ENCODE measurements around the gene SAMD4B. TPM values are rescaled to one million over a fixed set of nuclear protein-coding genes. Genes with fewer than 3 reads are reported as not detected.
"Not testable (repeated sequence)": the region's sequence is repeated elsewhere in the genome, so short reads cannot be mapped to it uniquely, and the experiment has no call there.

The SAMD4B gene
- total RNA-seq, 3 donors from 2014 or later (not counting 1 experiment from before 2014, with no cell fraction given): 67.8 to 80.8 (median 78.9) TPM

- no peaks in the 10 kb centered on the region for H3K9me3 Mint-ChIP-seq
- no peak for TF ChIP-seq CTCF (IDR thresholded peaks at IDR 0.05)
- no peak for DNase-seq
- intact Hi-C loops (cut with micrococcal nuclease): no loop called here
- no peak overlapping the region for H3K4me3 ChIP-seq (ENCODE audit: low read length)
- H3K9me3 ChIP-seq (ENCODE audit: control insufficient read depth, insufficient read depth, low read length): no peaks in the 10 kb centered on the region
- H3K27me3 ChIP-seq (ENCODE audit: control insufficient read depth, insufficient read depth, low read length): no peaks in the 10 kb centered on the region
- no peak overlapping the region for H3K27ac ChIP-seq (ENCODE audit: low read length)
- 96% methylated on average over 18 of the region's 18 CpGs for WGBS (ENCODE audit: insufficient coverage)
- H3K27me3 Mint-ChIP-seq (ENCODE audit: low read depth in 2 of 2): no peaks in the 10 kb centered on the region
- H3K36me3 ChIP-seq (ENCODE audit: control insufficient read depth, insufficient read depth, low read length): peaks cover 35% of the 10 kb centered on the region
- H3K27ac Mint-ChIP-seq: no peak overlapping the region
- no peak for ATAC-seq
- peaks cover 7% of the 10 kb centered on the region for H3K4me1 ChIP-seq (ENCODE audit: control insufficient read depth, insufficient read depth, low read length)
- H3K4me3 Mint-ChIP-seq: no peak overlapping the region
- peaks cover 22% of the 10 kb centered on the region for H3K36me3 Mint-ChIP-seq
- peaks cover 31 to 41% of the 10 kb centered on the region in 2 donors for H3K4me1 Mint-ChIP-seq
Measured at GRCh38 chr19:39308531-39309304, 33.5 kb upstream of the SAMD4B start.

- ATAC-seq; H3K9me3 Mint-ChIP-seq; intact Hi-C loops (cut with micrococcal nuclease); H3K27ac ChIP-seq (ENCODE audit: low read length); H3K4me3 ChIP-seq (ENCODE audit: low read length); H3K4me3 Mint-ChIP-seq; H3K27me3 ChIP-seq (ENCODE audit: control insufficient read depth, insufficient read depth, low read length); H3K9me3 ChIP-seq (ENCODE audit: control insufficient read depth, insufficient read depth, low read length); H3K4me1 ChIP-seq (ENCODE audit: control insufficient read depth, insufficient read depth, low read length); H3K27me3 Mint-ChIP-seq (ENCODE audit: low read depth in 2 of 2); DNase-seq: not testable (repeated sequence)
- WGBS (ENCODE audit: insufficient coverage): 95% methylated on average over 7 of the region's 7 CpGs
- Mint-ChIP-seq H3K27ac (peak overlapping the region in 1 of 2 donors; percentile 18), H3K4me1 (peaks cover 31 to 41% of the 10 kb centered on the region in 2 donors), H3K36me3 (peaks cover 23% of the 10 kb centered on the region)
- H3K36me3 ChIP-seq (ENCODE audit: control insufficient read depth, insufficient read depth, low read length): peaks cover 39% of the 10 kb centered on the region
Measured at GRCh38 chr19:39309305-39309670, 32.9 kb upstream of the SAMD4B start.

GRCh38 chr19:39310558-39311311 lies 31.5 kb upstream of the SAMD4B start:
- Mint-ChIP-seq H3K4me1 (peaks cover 31 to 34% of the 10 kb centered on the region in 2 donors), H3K36me3 (peaks cover 23% of the 10 kb centered on the region), H3K27ac (peak overlapping the region; percentile 34 to 59), H3K27me3 (ENCODE audit: low read depth in 2 of 2) (no peaks in the 10 kb centered on the region), H3K4me3 (no peak overlapping the region), H3K9me3 (no peaks in the 10 kb centered on the region)
- Histone ChIP-seq H3K36me3 (ENCODE audit: control insufficient read depth, insufficient read depth, low read length) (peaks cover 47% of the 10 kb centered on the region), H3K27me3 (ENCODE audit: control insufficient read depth, insufficient read depth, low read length) (no peaks in the 10 kb centered on the region), H3K27ac (ENCODE audit: low read length) (no peak overlapping the region), H3K4me1 (ENCODE audit: control insufficient read depth, insufficient read depth, low read length) (peaks cover 7% of the 10 kb centered on the region), H3K4me3 (ENCODE audit: low read length) (no peak overlapping the region), H3K9me3 (ENCODE audit: control insufficient read depth, insufficient read depth, low read length) (no peaks in the 10 kb centered on the region)
- intact Hi-C loops (cut with micrococcal nuclease): no loop called here
- no peak for DNase-seq
- no peak for ATAC-seq
- 87% methylated on average over 11 of the region's 11 CpGs for WGBS (ENCODE audit: insufficient coverage)
- no peak for TF ChIP-seq CTCF (IDR thresholded peaks at IDR 0.05)

- H3K36me3 ChIP-seq (ENCODE audit: control insufficient read depth, insufficient read depth, low read length): peaks cover 50% of the 10 kb centered on the region
- 96% methylated on average over 64 of the region's 64 CpGs for WGBS (ENCODE audit: insufficient coverage)
- no peak overlapping the region for H3K27ac Mint-ChIP-seq
- intact Hi-C loops (cut with micrococcal nuclease): no loop called here
- H3K9me3 Mint-ChIP-seq: no peaks in the 10 kb centered on the region
- peaks cover 35 to 39% of the 10 kb centered on the region in 2 donors for H3K4me1 Mint-ChIP-seq
- H3K27me3 ChIP-seq (ENCODE audit: control insufficient read depth, insufficient read depth, low read length): no peaks in the 10 kb centered on the region
- peaks cover 14% of the 10 kb centered on the region for H3K36me3 Mint-ChIP-seq
- H3K9me3 ChIP-seq (ENCODE audit: control insufficient read depth, insufficient read depth, low read length): no peaks in the 10 kb centered on the region
- H3K4me3 ChIP-seq (ENCODE audit: low read length): no peak overlapping the region
- no peaks in the 10 kb centered on the region for H3K27me3 Mint-ChIP-seq (ENCODE audit: low read depth in 2 of 2)
- H3K27ac ChIP-seq (ENCODE audit: low read length): no peak overlapping the region
- no peak for ATAC-seq
- DNase-seq: no peak
- H3K4me1 ChIP-seq (ENCODE audit: control insufficient read depth, insufficient read depth, low read length): peaks cover 10% of the 10 kb centered on the region
- no peak for TF ChIP-seq CTCF (IDR thresholded peaks at IDR 0.05)
- no peak overlapping the region for H3K4me3 Mint-ChIP-seq
Measured at GRCh38 chr19:39314016-39314728, 28.0 kb upstream of the SAMD4B start.
